GM21825 (cell line): ENCODE results near the gene PPP5C.
"Not testable (repeated sequence)": the region's sequence is repeated elsewhere in the genome, so short reads cannot be mapped to it uniquely, and the experiment has no call there.

Experiments
- ATAC-seq: cut with Tn5 transposase; IDR thresholded peaks from one replicate; pipeline ENCODE4 v1.9.1; 2021; ENCODE audit warnings: mild to moderate bottlenecking, moderate library complexity; ENCODE audit not compliant: unreplicated experiment

PPP5C gene

GRCh38 chr19:46407856-46408663 lies 61.2 kb downstream of the PPP5C start:
- ATAC-seq, result no peak

- ATAC-seq, result no peak
Measured at GRCh38 chr19:46408664-46409039, 61.8 kb downstream of the PPP5C start.

- ATAC-seq, result no peak
Measured at GRCh38 chr19:46409191-46409590, 62.3 kb downstream of the PPP5C start.

DNA sequence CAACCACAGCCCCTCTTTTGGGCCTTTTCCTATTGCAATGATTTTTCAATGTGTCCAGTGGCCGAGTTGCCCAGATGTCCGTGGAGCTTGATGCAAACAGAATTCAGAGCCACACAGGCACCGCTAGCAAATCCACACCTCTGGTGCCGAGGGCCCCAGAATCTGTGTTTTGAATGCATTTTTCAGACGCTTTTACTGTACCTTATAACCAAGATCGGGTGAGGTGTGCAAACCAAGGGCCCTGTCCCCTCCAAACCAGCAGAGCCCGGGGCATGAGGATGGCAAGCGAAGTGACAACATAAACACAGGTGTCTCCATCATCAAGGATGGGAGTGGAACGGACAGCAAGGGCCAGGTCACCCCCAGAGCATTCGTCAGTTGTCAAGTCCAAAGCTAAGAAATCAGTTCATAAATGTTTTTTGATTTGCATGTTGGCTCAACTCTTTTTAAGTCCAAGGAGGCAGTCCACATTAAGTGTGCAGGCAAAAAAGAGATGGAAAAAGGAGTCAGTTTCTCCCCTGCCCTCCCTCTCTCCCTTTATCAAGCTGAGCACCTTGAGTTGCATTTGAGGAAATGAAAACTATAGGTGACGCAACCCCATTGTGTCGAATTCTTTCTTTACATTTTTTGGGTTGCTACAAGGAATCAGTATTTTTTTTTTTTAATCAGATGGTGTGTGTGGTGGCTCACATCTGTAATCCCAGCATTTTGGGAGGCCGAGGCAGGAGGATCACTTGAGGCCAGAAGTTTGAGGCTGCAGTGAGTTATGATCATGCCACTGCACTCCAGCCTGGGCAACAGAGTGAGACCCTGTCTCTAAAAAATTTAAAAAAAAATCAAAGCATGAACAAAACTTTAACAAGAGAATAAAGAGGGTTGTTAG lies 63.6 kb downstream of the PPP5C start:
- no peak for ATAC-seq

DNA sequence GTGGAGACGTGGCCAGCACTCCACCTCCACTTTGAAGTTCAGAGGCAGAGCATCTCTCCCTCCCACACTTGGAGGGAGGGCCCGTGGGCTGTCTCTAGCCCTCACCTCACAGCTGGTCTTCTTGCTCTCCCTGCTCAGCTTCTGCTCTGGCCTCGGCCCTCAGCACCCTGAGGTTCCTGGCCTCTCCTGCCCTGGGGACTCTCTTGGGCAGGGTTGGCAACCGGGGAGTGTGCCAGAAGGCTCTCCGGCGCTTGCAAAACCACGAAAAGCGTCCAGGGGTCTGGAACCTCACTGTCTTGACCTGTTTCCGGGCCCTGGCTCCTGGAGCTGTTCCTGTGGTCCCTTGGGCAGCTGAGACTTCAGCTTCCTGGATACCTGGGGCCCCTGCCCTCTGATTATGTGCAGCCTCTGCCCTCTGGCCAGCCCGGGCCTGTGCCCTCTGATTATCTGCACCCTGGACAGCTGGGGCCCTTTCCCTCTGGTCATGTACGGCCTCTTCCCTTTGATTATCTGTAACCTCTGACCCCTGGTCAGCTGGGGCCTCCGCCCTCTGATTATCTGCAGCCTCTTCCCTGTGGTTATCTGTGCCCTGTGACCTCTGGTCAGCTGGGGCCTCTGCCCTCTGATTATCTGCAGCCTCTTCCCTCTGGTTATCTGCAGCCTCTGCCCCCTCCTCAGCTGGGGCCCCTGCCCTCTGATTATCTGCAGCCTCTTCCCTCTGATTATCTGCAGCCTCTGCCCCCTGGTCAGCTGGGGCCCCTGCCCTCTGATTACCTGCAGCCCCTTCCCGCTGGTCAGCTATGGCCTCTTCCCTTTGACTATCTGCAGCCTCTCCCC lies 64.4 kb downstream of the PPP5C start:
- ATAC-seq, result no peak

DNA sequence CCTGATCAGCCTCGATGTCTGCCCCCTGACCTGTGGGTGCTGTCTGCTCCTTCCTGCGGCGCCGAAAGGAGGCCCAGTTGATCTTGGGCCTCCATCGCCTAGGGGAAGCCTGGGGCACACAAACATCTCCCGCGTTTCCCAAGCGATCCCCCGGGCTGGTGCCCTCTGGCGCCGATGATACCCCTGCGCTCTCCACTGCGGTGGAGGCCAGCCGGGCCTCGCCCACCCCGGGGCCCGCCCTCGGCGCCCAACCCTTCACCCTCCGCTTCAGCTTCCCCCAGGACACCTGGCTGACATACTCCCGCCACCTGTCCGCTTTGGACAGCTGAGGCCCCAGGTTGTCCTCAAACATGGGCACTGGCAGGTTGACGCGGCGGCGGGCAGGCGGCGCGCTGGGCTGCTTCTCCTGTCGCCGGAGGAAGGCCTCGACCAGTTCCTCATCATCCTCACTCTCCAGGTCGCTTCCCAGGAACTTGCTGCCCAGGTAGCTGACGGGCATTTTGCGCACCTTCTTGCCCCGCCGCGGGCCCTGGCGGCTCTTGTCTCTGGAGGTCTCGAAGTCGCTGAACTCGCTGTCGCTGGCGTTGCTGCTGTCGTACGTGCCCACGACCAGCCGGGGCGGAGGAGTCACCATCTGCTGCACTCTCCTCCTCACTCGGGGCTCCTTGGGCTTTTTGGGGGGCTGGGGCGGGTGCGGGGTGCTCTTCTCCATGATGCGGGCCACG lies 65.2 kb downstream of the PPP5C start:
- ATAC-seq, result no peak

DNA sequence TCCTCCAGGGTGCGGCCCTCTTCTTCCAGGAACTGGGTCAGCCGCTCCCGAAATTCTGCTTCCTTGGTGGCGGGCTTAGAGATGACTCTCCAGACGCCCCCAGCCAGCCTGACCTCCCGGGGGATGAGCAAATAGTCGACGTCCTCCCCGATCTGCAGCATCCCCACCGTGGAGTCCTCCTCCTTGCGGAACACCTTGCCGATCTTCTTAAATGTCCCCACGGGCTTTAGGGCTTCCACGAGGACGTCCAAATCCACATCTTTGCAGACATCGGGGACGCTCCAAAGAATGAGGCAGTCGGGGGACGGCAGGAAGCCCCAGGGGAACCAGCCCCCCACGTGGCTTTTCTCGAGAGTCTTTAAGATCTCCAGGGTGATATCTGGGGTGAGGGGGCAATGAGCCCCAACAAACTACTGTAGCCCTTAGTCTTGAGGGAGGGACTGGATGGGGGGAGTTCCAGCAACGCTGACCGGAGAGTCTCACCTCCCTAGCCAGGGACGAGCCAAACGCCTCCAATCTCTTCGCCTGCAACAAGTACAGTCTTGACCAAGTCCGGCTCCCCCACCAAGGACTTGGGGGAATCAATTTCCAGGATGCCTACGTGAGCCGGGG lies 65.9 kb downstream of the PPP5C start:
- no peak for ATAC-seq

GRCh38 chr19:46413262-46414031 lies 66.6 kb downstream of the PPP5C start, which contains the start of gene CCDC8:
Gene CCDC8, minus strand, starts transcription at chr19:46413564. Its CDS starts 754 bp downstream, at chr19:46412810.
- no peak for ATAC-seq

- not testable (repeated sequence) for ATAC-seq
Measured at GRCh38 chr19:46414899-46415298, 68.0 kb downstream of the PPP5C start.

GRCh38 chr19:46415804-46416709 lies 69.2 kb downstream of the PPP5C start:
- not testable (repeated sequence) for ATAC-seq

DNA sequence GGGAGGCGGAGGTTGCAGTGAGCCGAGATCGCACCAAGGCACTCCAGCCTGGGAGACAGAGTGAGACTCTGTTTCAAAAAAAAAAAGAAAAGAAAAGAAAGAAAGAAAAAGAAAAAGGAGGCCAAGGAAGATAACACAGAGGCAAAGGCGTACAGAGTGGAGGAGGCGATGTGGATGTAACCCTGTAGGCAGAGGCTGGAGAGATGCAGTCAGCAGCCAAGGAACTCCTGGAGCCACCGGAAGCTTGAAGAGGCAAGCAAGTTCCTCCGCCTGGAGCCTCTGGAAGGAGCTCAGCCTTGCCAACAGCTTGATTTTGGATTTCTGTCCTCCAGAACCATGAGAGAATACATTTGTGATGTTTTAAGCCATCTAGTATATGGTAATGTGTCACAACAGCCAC lies 73.2 kb downstream of the PPP5C start:
- no peak for ATAC-seq

- ATAC-seq, result no peak
Measured at GRCh38 chr19:46422344-46422743, 75.5 kb downstream of the PPP5C start.

GRCh38 chr19:46423188-46423587 lies 76.3 kb downstream of the PPP5C start:
- no peak for ATAC-seq

DNA sequence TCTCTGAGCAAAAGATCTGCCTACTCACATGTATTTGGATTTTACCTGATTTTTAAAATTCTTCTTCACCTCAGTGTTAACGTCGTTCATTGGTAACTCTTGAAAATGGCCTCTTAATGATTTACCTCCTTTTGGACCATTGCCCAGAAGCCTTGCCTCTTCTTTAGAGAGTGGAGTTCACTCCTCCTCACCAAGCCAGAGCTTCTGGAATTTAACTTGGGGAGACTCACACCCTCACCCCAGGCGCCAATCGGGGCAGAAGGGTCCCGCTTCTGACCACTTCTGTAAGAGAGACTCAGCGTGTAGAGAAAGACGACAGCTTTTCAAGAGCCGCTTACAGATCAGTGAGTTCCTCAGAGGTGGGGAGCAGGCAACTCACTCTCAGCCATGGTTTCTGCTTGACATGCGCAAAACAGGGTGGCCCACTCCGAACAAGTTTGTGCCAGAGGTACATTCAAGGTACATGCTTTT lies 79.2 kb downstream of the PPP5C start:
- ATAC-seq, result no peak

DNA sequence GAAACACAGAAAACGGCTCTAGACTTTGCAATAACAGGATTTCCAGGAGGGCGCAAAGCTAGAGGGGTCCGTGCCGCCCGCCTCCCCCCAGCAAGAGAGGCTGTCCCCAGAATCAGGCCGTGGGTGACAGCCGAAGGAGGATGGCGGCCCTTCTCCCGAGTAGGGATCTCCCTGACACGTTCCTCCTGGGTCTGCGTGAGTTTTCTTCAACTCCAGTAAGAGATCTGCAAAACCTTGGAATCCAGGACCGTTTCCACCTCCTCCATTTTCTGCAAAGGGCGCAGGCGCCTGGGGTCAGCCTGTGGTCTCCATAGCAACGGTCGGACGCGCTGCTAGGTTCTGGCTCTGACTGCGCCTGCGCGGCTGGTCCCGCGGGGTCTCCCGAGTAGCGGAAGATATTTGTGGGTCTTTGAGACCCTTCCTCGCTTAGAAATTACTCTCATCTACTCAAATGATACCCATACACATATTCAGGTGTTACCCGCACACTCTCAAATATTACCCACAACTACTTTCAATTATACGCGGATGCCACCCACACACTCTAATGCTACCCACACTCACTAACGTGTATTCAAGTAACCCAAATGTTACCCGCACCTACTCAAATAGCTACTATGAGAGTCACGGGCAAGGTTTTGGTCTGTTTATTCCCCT lies 79.7 kb downstream of the PPP5C start:
- ATAC-seq, result no peak

DNA sequence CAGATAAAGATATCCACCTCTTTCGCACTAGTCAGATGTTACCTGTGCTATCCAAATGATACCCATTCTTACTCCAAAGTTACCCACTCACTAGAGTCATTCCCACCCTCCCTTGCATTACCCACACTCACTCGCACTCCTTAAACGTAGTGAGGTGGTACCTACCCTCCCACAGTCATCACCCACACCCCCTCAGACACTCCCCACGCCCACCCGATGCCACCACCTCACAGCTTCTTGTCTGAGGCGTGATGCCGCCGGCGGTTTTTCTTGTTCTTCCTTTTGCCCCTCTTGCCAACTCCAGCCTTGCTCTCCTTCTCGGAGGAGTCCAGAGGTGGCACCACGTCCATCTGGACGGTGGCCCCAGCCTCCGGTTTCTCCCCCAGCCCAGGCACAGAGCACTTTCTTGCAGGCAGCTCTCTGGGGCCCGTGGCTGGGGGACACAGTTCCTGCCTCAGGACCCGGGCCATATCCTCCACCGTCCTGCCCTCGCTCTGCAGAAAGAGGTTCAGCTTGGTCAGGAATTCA lies 80.7 kb downstream of the PPP5C start:
- ATAC-seq, result no peak
